Measurements from ENCODE around the gene FBXO36.

GRCh38 chr2:229993236-229993635 lies 70.9 kb downstream of the FBXO36 start:
- TF ChIP-seq EZH2 (IDR thresholded peaks at IDR 0.05; ENCODE audit: insufficient read depth, poor library complexity, severe bottlenecking) (no peak), EZH2phosphoT487 (IDR thresholded peaks at IDR 0.05; ENCODE audit: insufficient read depth, low read depth) (no peak)

All from GM23248 (cell line).